Ovary (tissue), 3 donors: ENCODE results near the gene ANKLE1.

ENCODE experiments used
- EP300 ChIP-seq: sonication (generic); formaldehyde crosslinking; IDR thresholded peaks from one replicate; pipeline ENCODE4 v1.6.1; 2017; ENCODE audit warnings: antibody characterized with exemption
- POLR2A ChIP-seq: fragments of 450-650 bp; IDR thresholded peaks from one replicate; pipeline ENCODE4 v1.6.1; 2017; ENCODE audit warnings: antibody characterized with exemption, mild to moderate bottlenecking, moderate library complexity
- TF ChIP-seq, protein P1 (sequence below), 3 donors: fragments of 450-650 bp in 2 of 3; fragments of 200-600 bp in 1 of 3; IDR thresholded peaks; one replicate each; pipeline versions ENCODE4 v1.5.1 to v1.8.0; 2016 to 2022; ENCODE audit warnings: antibody characterized with exemption in 3 of 3, mild to moderate bottlenecking in 1 of 3
- donor health status: DM: no; HTN: no; CAD: no.

DNA sequence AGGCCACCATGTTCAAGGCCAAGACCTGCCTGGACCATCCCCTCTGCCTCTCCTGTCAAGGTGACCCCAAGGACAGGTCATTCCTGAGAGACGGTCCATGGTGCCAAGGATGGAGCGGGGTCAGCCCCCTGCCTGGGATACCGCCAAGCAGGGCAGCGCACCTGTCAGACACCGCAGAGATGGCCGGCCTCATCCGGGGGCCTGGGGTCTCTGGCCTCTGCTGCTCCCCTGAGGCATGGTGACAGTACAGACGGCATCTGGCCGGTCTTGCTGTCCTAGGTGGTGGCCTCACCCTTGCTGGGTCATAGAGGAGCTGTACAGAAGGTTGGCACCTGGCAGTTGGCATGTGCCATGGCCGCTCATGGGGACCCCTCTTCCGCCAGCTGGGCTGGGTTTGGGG lies 38.7 kb downstream of the ANKLE1 start:
- TF ChIP-seq, protein P1, sequence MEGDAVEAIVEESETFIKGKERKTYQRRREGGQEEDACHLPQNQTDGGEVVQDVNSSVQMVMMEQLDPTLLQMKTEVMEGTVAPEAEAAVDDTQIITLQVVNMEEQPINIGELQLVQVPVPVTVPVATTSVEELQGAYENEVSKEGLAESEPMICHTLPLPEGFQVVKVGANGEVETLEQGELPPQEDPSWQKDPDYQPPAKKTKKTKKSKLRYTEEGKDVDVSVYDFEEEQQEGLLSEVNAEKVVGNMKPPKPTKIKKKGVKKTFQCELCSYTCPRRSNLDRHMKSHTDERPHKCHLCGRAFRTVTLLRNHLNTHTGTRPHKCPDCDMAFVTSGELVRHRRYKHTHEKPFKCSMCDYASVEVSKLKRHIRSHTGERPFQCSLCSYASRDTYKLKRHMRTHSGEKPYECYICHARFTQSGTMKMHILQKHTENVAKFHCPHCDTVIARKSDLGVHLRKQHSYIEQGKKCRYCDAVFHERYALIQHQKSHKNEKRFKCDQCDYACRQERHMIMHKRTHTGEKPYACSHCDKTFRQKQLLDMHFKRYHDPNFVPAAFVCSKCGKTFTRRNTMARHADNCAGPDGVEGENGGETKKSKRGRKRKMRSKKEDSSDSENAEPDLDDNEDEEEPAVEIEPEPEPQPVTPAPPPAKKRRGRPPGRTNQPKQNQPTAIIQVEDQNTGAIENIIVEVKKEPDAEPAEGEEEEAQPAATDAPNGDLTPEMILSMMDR (IDR thresholded peaks at IDR 0.05): no peak
- no peak for TF ChIP-seq EP300
- no peak for TF ChIP-seq POLR2A
